GM19193 (cell line): ENCODE data around the gene S100PBP.

ENCODE experiments used
- POLR2A ChIP-seq: IDR thresholded peaks from 4 replicates; pipeline ENCODE4 v1.6.1; 2011; ENCODE audit not compliant: insufficient read depth, insufficient read length; ENCODE audit errors: extremely low read depth

Gene S100PBP

DNA sequence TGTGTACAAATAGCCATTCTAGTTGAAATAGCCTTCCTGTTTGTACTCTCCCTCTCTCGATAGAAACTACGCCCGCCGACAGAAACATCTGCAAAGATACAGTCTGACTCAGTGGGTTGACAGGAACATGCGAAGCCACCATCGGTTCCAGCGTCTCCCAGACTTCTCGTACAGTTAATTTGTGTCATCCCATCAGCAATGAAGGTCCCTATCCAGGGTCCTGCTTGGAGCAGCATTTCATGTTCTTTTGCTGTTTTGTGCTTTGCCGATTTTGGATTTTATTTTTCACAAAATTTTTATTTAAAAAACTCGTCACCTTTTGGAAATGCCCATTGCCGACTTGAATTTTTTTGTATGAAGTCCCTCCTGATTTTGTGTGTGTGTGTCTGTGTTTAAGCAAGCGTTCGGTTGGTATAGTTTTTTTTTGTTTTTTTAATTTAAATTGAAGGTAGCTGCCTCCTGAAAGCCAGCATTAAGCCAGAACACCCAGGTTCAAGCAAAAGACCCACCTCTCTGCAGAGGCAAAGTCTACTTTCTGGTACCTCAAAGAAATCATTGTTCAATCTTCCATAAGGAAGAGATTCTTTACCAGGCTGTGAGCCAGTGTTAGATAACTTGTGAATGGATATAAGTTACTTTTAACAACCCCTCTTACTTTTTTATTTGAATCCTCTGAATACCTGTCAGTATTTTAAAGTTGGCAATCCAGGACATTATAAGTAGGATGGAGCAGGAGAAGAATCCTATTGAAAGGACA, 38.6 kb downstream of the S100PBP start:
- TF ChIP-seq POLR2A: no peak

DNA sequence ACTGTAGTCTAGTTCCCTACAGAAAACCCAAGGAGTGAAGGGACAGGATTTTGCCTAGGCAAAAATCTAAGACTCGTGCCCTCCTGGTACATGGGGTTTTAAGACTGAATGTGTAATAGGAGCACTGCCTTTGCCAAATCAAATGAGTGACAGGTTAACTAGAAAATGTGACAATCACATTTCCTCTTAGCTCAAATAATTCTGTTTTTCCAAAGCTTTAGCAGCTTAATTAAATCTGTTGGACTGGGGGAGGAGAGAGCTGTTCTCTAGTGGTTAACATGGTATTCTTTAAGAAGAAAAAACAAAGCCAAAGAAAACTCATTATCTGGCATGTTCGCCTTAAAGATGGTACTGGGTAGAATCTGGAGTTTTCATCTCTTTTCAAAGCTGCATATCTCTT, 40.7 kb downstream of the S100PBP start:
- TF ChIP-seq POLR2A: no peak

DNA sequence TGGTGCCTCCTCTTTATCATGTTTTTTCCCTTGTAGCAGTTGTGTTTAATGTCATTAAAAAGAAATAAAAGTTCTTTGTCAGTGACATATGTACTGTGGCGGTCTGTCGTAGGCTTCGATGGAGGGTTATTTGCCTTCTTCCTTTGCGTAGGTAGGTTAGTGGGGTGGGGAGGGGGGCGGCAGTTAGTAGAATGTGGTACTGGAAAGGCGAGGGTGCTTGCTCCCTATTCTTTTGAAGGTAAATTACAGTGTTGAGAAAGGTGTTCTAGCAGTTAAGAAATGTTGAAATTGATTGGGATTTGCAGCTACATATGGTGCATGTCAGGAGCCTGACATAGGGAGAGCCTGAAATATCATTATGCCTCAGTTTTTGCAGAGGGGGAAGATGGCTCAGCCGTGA, 41.3 kb downstream of the S100PBP start:
- TF ChIP-seq POLR2A: no peak

DNA sequence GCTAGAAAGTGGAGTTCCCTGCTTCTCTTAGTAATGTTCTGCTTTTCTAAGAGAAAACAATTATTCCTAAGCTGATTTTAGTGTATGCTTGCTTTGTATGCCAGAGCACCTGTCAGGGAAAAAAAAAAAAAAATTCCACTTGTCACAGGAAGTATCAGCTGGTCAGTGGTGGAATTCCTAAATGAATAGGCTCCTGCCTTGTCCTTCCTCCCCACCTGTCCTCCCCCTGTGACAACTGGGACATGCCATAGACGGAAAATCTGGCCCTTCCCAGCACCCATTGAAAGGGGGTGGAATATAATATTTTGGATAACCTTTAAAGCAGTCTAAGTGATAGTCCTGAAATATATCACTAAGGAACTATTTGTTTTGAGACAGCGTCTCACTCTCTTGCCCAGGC, 42.5 kb downstream of the S100PBP start:
- TF ChIP-seq POLR2A: no peak

DNA sequence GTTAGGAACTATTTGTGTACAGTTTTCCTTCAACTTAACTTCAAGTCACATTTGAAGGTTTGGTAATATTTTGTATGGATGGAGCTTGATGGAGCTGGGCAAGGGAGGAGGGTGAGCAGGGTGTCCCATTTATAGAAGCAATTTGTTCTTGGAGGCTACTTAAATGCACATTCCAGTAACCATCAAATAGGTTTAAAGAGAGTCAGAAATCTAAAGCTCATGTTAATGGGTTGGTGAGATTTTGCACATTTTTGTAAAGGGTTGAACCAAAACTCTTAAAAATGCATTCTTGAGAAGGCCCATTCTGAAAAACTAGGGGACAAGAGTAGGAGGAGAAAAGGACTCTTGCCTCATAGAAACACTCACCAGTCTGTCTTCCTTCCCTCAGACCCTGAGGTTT, 43.1 kb downstream of the S100PBP start:
- no peak for TF ChIP-seq POLR2A

DNA sequence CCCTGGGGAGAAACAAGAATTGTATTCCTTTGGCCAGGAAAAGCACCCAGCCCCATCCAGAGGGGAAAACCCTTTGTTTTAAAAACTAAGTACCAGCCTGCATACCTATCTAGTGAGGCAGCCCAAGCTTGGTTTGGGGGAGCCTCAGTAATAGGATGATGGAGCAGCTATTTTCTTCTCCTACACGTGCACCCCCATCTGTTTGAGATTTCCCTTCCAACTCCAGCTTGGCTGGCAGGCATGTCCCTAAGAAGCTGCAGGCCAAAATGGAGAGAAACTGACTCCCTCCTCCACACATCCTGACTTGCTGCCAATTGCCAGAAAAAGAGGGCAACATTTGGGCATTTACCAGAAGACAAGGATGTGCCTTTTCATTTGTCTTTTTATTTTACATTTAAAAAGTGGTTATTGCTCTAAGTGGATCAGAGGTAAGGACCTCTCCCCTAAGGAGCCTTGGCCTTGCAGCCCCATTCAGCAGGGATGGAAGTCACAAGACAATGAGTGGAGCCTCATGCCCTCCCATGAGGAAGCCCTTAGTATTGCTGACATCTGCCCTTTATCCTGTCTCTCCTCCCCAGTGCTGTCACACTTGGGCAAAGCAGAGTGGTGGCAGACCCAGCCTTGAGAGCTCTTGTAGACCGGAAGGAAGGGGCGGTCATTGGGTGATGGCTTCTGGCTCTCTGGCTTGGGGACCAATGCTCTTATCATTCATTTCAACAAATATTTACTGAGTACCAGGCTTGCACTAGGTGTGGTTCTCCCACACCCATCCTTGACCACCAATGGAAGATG, 44.6 kb downstream of the S100PBP start:
- no peak for TF ChIP-seq POLR2A

DNA sequence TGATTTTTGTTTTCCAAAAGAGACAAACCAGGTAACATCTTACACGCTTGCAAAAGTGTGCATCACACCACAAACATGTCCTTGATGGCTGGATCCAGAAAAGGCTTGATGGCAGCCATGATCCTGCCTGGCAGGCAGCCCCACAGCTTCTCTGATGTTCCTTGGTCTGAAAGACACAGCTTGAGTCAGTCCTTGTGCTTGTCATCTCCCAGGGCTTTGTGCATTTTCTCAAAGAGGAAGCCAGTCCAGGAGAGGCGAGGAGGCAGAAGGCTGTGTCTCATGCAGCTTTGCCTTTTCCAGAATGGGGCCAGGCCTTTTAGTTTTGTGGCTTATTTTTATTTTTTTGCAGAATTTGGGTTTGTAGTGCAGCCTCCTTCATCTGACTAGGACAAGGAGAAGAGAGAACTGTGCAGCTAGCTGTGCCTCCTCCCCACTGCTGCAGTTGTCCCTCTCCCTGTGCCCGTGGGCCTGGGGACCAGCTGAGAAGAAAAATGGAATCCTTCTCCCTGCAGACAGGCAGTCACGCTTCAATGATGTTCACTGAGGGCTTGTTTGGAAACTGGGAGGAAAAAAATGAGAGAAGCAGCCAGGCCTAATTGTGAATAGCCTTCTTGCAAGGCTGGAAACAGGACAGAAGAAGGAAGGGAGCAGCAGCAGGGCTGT, 45.9 kb downstream of the S100PBP start:
- TF ChIP-seq POLR2A: no peak

DNA sequence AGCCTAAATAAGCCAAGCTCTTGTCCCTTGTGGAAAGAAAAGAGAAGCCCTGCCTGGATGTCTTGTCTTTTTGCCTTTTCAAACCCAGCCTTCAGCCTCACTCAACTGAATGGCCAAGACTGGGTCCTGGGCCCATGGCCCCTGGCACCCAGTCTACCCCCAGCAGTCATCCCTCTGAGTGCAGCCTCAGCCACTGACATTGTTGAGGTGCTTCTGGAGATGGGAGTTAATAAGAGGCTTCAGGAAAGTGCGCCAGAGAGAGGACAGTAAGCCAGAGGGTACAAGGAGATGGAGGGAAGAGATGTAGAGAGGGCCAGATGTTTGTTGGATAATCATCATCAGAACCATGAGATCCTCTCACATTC, 46.4 kb downstream of the S100PBP start:
- no peak for TF ChIP-seq POLR2A

DNA sequence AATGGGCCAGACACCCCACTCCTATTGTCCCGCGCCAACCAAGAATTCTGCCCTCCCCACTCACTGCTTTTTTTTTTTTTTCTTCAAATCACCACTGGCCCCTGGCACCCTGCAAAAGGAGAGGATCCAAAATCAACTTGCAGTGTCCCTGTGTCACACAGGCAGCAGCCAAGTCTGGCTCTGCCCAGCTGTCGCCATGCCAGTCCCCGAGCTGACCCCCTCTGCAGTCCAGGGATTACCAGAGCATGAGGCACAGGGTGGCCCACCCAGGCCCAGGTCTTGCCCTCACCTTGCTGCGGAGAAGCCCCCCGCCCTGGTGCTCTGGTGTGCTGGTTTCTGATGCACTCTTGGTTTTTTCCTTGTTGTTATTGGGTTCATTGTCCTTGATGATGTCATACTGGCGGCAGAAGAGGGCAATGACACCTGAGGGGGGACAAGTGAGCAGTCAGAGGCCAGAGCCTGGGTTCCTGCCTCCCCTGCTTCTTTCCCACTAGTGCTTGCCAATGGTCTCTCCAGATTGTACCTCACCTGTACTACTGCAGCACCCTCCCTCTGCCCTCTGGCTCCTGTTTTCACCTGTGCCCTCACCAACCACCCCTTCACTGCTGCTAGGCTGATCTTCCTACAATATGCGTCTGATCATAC, 47.0 kb downstream of the S100PBP start:
- no peak for TF ChIP-seq POLR2A

DNA sequence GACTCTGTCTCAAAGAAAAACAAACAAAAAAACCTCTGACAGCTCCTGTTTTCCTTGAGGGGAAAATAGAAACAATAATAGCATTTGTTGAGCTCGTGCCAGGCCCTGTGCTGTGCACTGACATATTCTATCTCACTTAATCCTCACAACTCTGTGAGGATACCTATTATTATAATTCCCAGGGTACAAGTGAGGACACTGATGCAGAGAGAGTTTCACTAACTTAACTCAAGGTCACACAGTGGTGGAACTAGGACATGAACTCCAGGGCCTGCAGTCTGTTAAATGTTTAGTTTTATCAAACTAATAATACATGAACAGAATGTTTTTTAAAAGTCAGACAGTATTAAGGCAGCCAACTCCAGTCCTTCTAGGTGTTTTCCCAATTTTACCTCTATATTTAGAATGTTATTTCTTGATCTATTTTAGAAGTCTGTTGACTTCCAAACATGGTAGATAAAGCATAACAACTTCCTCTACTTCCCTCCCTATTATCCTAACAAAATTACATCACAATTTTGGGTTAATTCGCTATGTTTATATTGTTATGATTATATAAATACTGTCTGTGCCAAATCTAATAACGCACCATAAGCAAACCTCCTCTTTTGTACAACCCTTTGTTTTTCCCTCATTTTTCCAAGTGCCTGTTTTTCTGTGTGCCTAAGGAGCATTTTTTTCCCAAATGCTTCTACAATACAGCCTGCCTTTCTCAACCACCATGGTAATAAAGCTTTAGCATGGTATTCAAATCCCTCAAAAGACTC, 48.4 kb downstream of the S100PBP start:
- no peak for TF ChIP-seq POLR2A

DNA sequence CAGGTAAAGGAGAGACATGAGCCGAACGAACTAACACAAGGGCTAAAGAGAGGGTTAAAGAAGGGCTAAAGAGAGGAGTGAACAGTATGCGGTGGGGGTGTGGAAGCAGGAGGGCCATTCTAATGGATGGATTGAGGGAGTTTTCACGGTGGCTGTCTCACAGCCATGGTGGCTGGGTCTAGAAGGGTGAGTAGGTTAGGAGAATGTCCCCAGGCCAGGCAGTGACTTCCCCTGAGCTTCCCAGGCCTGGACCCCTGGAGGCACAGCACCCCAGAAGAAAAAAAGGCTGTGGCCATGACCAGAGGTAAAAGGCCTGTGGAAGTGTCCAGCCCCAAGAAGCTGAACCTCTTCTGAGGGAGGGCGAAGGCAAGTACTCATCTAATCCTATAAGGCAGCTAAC, 49.7 kb downstream of the S100PBP start:
- TF ChIP-seq POLR2A: no peak

DNA sequence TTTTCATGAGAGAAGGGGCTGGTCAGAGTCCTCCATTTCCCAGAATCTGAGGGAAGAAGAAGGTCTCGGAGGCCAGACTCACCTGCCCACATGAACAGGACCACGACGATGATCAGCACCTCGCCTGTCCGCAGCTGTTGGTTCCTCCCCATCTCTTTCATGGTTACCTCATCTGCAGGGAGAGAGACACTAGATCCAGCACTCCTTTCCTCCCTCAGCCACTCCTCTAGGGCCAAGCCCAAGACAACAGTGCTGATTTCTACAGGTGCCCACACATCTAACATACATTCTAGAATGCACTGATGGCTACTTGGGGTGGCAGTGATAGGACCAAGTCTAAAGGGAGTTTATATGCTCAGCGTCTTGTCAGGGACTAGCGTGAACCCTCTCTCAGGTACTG, 50.2 kb downstream of the S100PBP start:
- TF ChIP-seq POLR2A: no peak

DNA sequence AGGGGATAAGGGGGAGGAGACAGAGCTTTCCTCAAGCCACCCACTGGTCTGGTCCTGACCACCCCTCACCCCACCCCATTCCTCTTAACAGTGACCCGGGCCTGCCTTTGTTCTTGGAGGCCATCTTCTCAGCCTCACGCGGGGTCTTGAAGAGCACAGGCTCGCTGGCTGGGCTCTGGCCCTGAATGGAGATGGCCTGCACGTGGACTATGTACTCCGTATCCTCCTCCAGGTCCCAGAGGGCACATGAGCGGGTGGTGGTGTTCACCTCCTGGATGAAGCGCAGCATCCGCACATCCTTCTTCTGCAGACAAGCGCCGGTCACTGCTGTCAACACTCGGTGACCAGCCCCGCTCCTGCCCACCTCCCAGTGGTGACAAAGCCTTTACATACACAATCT, 50.6 kb downstream of the S100PBP start:
- TF ChIP-seq POLR2A: no peak

DNA sequence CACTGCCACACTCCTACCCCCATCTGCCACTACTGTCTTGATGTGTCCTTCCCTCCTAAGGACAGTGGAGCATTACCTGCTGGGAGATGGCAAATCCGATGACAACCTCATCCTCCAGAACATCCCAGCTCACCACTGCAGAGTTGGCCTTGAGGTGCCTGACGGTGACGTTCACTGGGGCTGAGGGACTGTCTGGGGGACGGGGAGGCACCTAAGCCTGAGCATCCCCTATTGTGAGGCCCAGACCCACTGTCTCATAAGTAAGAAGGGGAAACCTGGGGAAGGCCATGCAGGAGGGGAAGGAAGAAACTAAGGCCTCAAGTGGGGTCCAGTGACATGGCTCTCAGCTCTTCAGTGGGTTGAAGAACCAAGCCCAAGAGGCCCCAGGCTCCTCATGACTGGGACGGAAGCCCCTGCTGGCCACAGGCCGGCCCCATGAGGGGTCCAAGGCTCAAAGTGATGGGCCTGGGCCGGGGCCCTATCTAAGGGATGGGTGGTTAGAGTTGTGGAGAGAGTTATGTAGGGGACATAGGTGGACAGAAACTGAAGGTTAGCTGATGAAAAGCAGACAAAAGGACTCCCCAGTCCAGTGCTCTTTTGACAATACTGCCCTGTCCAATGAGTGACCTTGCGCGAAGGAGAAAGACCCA, 51.5 kb downstream of the S100PBP start:
- no peak for TF ChIP-seq POLR2A
